Measurements from ENCODE around the gene NEK11. TPM values are rescaled to one million over a fixed set of nuclear protein-coding genes. Genes with fewer than 3 reads are reported as not detected.
"Not testable (repeated sequence)": the region's sequence is repeated elsewhere in the genome, so short reads cannot be mapped to it uniquely, and the experiment has no call there.

NEK11 gene
- total and polyA plus RNA-seq, 8 donors, result 7.9 to 22.1 (median 15.4) TPM

- TF ChIP-seq CTCF (IDR thresholded peaks at IDR 0.05), result no peak
- no peaks in the 10 kb centered on the region for H3K27me3 ChIP-seq
- no peaks in the 10 kb centered on the region for H3K36me3 ChIP-seq
- H3K27ac ChIP-seq, result no peak overlapping the region
- no peak for DNase-seq
- peak; percentile 65 for ATAC-seq
- intact Hi-C loops (cut with DNase I), result no loop called here
- H3K9me3 ChIP-seq, result no peaks in the 10 kb centered on the region
- no peak overlapping the region for H3K4me3 ChIP-seq
- H3K4me1 ChIP-seq, result no peaks in the 10 kb centered on the region
Measured at GRCh38 chr3:131036200-131036816, 9.6 kb downstream of the NEK11 start.

GRCh38 chr3:131036986-131037385 lies 10.3 kb downstream of the NEK11 start:
- no peaks in the 10 kb centered on the region for H3K9me3 ChIP-seq
- DNase-seq (no peak), ATAC-seq (no peak)
- H3K4me3 ChIP-seq, result no peak overlapping the region
- intact Hi-C loops (cut with DNase I), result no loop called here
- H3K27ac ChIP-seq, result no peak overlapping the region
- no peaks in the 10 kb centered on the region for H3K4me1 ChIP-seq
- no peaks in the 10 kb centered on the region for H3K36me3 ChIP-seq
- H3K27me3 ChIP-seq, result no peaks in the 10 kb centered on the region
- no peak for TF ChIP-seq CTCF (IDR thresholded peaks at IDR 0.05)

- no peaks in the 10 kb centered on the region for H3K36me3 ChIP-seq
- ATAC-seq (no peak), DNase-seq (no peak)
- no peak overlapping the region for H3K27ac ChIP-seq
- intact Hi-C loops (cut with DNase I), result no loop called here
- no peaks in the 10 kb centered on the region for H3K9me3 ChIP-seq
- H3K4me3 ChIP-seq, result no peak overlapping the region
- no peaks in the 10 kb centered on the region for H3K4me1 ChIP-seq
- TF ChIP-seq CTCF (IDR thresholded peaks at IDR 0.05), result no peak
- H3K27me3 ChIP-seq, result no peaks in the 10 kb centered on the region
Measured at GRCh38 chr3:131038326-131038725, 11.6 kb downstream of the NEK11 start.

- H3K36me3 ChIP-seq; H3K27ac ChIP-seq; ATAC-seq; DNase-seq; intact Hi-C loops (cut with DNase I); H3K9me3 ChIP-seq; H3K4me3 ChIP-seq; H3K4me1 ChIP-seq; H3K27me3 ChIP-seq: not testable (repeated sequence)
Measured at GRCh38 chr3:131042271-131042985, 15.8 kb downstream of the NEK11 start.

GRCh38 chr3:131047582-131047981 lies 20.9 kb downstream of the NEK11 start:
- H3K4me3 ChIP-seq, result no peak overlapping the region
- no peaks in the 10 kb centered on the region for H3K36me3 ChIP-seq
- no peaks in the 10 kb centered on the region for H3K4me1 ChIP-seq
- no peak for DNase-seq
- H3K27me3 ChIP-seq, result no peaks in the 10 kb centered on the region
- no peak overlapping the region for H3K27ac ChIP-seq
- H3K9me3 ChIP-seq, result no peaks in the 10 kb centered on the region
- no peak for TF ChIP-seq CTCF (IDR thresholded peaks at IDR 0.05)
- ATAC-seq, result no peak
- intact Hi-C loops (cut with DNase I), result no loop called here
